NCI-H187 (cell line): ENCODE data around the gene MED28.
"Not testable (repeated sequence)": the region's sequence is repeated elsewhere in the genome, so short reads cannot be mapped to it uniquely, and the experiment has no call there.

Experiments
- DNase-seq, 2 experiments: peaks; one replicate each; lab custom pipeline; 2025; lab: John Stamatoyannopoulos, UW

The MED28 gene

GRCh38 chr4:17614416-17615299, at the start of gene MED28:
TSS of gene MED28 (plus strand) at chr4:17614641. CDS start at chr4:17614655, 14 bp downstream.
- DNase-seq: peak; percentile 89 to 92

GRCh38 chr4:17565846-17566245, 48.6 kb upstream of the MED28 start:
- DNase-seq: no peak

GRCh38 chr4:17567271-17567670, 47.2 kb upstream of the MED28 start:
- no peak for DNase-seq

- no peak for DNase-seq
These were observed 40.2 kb upstream of the MED28 start for GRCh38 chr4:17574206-17574605.

GRCh38 chr4:17575177-17575576, 39.3 kb upstream of the MED28 start:
- DNase-seq: not testable (repeated sequence)

- DNase-seq: peak; percentile 97
These were observed 37.3 kb upstream of the MED28 start, which contains the start of gene LAP3 for GRCh38 chr4:17576932-17577664. TSS of gene LAP3 (plus strand) at chr4:17577198. CDS start at chr4:17577466, 268 bp downstream.

- DNase-seq: no peak
These were observed 36.6 kb upstream of the MED28 start for GRCh38 chr4:17577665-17578481.

GRCh38 chr4:17578482-17578891, 36.0 kb upstream of the MED28 start:
- no peak for DNase-seq

GRCh38 chr4:17580969-17581368, 33.5 kb upstream of the MED28 start:
- DNase-seq: no peak

- DNase-seq: no peak
These were observed 31.2 kb upstream of the MED28 start for GRCh38 chr4:17583276-17583675.

GRCh38 chr4:17583941-17584340, 30.5 kb upstream of the MED28 start:
- no peak for DNase-seq

- no peak for DNase-seq
These were observed 29.8 kb upstream of the MED28 start for GRCh38 chr4:17584521-17585213.

GRCh38 chr4:17587094-17587822, 27.2 kb upstream of the MED28 start:
- no peak for DNase-seq

- DNase-seq: no peak
These were observed 25.1 kb upstream of the MED28 start for GRCh38 chr4:17589355-17589754.

- no peak for DNase-seq
These were observed 18.9 kb upstream of the MED28 start for GRCh38 chr4:17595471-17596005.

- no peak for DNase-seq
These were observed 16.9 kb upstream of the MED28 start for GRCh38 chr4:17597517-17597916.

GRCh38 chr4:17599826-17600225, 14.6 kb upstream of the MED28 start:
- no peak for DNase-seq

GRCh38 chr4:17605236-17605635, 9.2 kb upstream of the MED28 start:
- no peak for DNase-seq

GRCh38 chr4:17613761-17614415, 553 bp upstream of the MED28 start:
- DNase-seq: peak in 1 of 2 experiments; percentile 66

- no peak for DNase-seq
These were observed 1.8 kb downstream of the MED28 start for GRCh38 chr4:17616283-17616682.
